ENCODE results near the gene SLC38A2. TPM values are rescaled to one million over a fixed set of nuclear protein-coding genes. Genes with fewer than 3 reads are reported as not detected.

The SLC38A2 gene
- total RNA-seq, 4 donors from 2014 or later: 186 to 503 (median 368) TPM

- TF ChIP-seq CTCF (IDR thresholded peaks at IDR 0.05; ENCODE audit: low read depth): no peak
These were observed 31.1 kb upstream of the SLC38A2 start for GRCh38 chr12:46403719-46404070.

DNA sequence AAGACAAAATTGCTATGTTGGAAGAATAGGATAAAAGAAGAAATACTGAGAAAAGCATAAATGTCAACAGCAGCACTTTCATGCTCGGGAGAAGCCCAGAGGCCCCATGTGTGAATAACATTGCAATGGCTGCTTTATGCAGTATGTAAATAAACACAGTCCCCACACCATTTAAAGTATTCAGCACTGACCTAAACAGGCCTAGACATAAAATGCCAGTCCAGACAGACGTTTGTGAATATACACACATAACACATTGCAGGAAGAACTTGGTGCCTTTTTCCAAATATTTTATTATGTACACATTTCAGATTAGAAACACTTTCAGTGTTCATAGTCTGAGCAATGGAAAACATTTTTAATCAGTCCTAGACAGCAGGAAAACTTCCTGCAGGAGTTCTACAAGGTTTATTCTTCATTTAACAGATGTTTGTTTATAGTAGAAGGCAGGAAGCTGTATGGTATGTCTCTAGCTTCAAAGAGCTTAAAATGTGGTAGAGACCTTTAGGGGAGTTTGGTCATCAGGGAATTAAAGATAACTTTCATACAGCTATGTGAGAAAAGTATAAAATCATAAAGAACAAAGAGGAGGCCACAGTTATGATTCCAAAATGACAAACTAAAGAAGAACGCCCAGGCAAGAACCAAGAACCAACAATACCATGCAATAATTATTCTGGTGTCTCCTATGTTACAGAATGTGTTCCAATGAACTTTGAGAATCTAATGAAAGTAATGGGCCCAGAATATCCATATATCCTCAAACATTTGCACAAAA is 30.6 kb upstream of the SLC38A2 start:
- TF ChIP-seq CTCF (IDR thresholded peaks at IDR 0.05; ENCODE audit: low read depth): no peak

DNA sequence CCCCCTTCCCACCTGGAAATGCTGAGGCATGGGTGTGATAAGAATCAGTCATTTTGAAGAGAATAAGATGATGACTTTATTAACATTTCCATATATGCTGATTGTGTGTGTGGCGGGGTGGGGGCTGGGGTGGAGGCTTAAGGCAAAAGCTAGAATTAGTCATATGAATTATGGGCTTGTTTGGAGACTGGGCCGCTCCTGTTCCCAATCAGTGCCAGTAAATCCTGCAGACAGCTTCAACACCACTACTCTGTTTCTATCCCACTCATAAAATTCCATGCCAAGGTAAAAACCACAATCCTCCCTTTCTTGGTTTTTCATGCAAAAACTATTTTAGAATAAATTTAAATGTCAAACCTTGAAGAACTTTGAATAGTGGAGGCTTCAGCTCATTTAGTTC is 29.9 kb upstream of the SLC38A2 start:
- no peak for TF ChIP-seq CTCF (IDR thresholded peaks at IDR 0.05; ENCODE audit: low read depth)

- TF ChIP-seq CTCF (IDR thresholded peaks at IDR 0.05; ENCODE audit: low read depth): no peak
These were observed 29.1 kb upstream of the SLC38A2 start for GRCh38 chr12:46401662-46402061.

DNA sequence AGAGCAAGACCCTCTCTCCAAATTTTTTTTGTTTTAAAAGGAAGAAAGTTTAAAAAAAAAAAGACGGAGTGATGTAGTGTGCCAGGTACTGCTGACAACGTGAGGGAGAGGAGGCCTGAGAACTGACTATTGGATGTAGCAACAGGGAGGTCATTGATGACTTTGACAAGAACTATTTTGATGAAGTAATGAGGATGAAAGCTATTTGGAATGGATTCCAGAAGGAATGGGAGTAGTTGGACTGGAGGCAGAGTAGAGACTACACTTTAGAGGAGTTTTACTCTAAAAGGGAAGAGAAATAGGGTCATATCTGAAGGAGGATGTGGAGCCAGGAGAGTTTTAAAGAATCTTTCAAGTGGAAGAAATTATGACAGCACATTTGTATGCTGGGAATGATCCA is 27.8 kb upstream of the SLC38A2 start:
- TF ChIP-seq CTCF (IDR thresholded peaks at IDR 0.05; ENCODE audit: low read depth): no peak

GRCh38 chr12:46396826-46397225 is 24.3 kb upstream of the SLC38A2 start:
- no peak for TF ChIP-seq CTCF (IDR thresholded peaks at IDR 0.05; ENCODE audit: low read depth)

DNA sequence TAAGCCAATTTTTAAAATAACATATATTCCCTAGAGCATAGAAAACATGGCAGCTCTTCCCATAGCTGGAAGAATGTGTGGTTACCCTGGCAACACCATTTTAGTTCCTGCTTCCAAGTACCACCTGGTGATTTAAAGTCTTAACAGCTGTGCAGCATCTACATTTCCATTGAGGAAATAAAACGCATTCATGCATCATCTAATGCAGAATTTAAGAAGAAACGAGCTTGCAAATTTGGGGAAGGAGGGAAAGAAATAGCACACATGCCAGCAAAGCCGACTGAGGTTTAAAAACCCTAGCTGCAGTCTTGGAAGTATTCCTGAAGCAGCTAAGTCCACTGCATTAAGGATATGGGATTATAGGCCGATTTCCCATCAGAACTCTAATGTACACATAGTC is 22.8 kb upstream of the SLC38A2 start:
- no peak for TF ChIP-seq CTCF (IDR thresholded peaks at IDR 0.05; ENCODE audit: low read depth)
